SU-DHL-6 (cell line): ENCODE results near the gene DCAF15.

Experiments used
- EZH2phosphoT487 ChIP-seq: fragments of 200-600 bp; sonication (generic), shearing (Covaris generic); conservative IDR thresholded peaks from 2 replicates; pipeline ENCODE4 v1.6.1; 2018; ENCODE audit warnings: mild to moderate bottlenecking, antibody characterized with exemption, low read length, moderate library complexity, mixed read lengths
- TF ChIP-seq, protein P1 (sequence below): fragments of 200-600 bp; sonication (generic); IDR thresholded peaks from one replicate; pipeline ENCODE4 v1.5.1; 2017; ENCODE audit warnings: antibody characterized with exemption, mild to moderate bottlenecking, low read length, moderate library complexity; ENCODE audit not compliant: insufficient read depth, poor library complexity, severe bottlenecking

DNA sequence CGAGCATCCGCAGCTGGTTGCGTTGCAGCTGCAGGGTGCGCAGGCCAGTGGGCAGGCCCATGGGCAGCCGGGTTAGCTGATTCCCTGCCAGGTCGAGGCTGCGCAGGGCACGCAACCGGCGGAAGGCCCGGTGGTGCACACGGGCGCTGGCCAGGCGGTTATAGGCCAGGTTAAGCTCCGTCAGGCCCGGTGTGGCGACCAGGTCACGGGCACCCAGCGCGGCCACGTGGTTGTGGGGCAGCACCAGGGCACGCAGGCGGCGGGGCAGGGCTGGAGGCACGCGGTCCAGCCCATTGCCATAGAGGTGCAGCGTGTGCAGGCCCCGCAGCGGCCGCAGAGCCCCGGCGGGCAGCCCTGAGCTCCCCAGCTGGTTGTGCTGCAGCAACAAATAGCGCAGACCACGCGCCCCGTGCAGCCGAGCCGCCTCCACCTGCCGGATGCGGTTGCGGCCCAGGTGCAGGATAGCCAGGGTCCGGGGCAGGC lies 19.4 kb upstream of the DCAF15 start:
- TF ChIP-seq, protein P1, sequence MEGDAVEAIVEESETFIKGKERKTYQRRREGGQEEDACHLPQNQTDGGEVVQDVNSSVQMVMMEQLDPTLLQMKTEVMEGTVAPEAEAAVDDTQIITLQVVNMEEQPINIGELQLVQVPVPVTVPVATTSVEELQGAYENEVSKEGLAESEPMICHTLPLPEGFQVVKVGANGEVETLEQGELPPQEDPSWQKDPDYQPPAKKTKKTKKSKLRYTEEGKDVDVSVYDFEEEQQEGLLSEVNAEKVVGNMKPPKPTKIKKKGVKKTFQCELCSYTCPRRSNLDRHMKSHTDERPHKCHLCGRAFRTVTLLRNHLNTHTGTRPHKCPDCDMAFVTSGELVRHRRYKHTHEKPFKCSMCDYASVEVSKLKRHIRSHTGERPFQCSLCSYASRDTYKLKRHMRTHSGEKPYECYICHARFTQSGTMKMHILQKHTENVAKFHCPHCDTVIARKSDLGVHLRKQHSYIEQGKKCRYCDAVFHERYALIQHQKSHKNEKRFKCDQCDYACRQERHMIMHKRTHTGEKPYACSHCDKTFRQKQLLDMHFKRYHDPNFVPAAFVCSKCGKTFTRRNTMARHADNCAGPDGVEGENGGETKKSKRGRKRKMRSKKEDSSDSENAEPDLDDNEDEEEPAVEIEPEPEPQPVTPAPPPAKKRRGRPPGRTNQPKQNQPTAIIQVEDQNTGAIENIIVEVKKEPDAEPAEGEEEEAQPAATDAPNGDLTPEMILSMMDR, result no peak
- no peak for TF ChIP-seq EZH2phosphoT487
